ENCODE data around the gene THBS1. TPM values are rescaled to one million over a fixed set of nuclear protein-coding genes. Genes with fewer than 3 reads are reported as not detected.

THBS1 gene
- total RNA-seq, 1 donor from 2014 or later, result 337 TPM

DNA sequence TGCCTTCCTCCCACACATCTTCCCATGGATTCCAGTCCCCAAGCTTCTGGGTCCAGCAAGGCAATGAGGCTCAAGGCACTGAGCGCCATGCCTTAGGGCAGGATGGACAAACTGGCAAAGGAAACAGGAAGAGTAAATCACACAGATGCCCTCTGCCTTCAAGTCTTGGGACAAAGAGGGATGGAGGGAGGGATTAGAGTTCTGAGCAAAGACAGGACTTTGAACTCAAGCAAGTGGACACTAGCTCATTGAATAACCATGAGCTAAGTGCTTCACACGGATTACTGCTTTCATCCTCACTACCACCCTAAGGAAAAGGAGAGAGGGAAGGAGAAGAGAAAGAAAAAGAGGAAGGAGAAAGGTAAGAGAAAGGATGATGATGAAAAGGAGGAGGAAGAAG, 7.6 kb upstream of the THBS1 start:
- no peak overlapping the region for H3K27ac Mint-ChIP-seq

DNA sequence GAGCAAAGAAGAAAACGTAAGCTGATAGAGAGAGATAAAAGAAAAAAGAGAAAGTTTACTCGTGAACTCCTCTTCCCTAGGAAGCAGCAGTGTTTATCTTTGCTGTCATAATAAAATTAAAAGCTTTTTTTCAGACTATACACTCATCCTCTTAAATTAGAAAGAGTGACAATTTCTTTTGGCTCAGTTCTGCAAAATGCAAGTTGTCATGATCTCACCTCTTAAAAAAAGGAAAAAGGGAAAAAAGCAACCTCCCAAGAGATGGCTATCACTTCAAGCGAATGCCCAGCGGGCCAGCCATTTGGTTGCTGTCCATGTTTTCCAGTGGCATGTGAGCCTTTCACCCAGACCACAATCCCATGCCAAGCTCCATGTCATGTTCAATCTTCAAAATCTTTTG, 7.0 kb upstream of the THBS1 start:
- H3K4me3 Mint-ChIP-seq, result no peak overlapping the region

More for the DNA sequence above, 7.6 kb upstream of the THBS1 start:
- DNase-seq (ENCODE audit: low spot score in 2 of 2, unreplicated experiment in 2 of 2), result no peak
- H3K4me3 Mint-ChIP-seq, result no peak overlapping the region
- H3K4me1 Mint-ChIP-seq, result peaks cover 18% of the 10 kb centered on the region
- H3K9me3 Mint-ChIP-seq, result no peaks in the 10 kb centered on the region
- no peaks in the 10 kb centered on the region for H3K27me3 Mint-ChIP-seq (ENCODE audit: low read depth)
- TF ChIP-seq, protein P1, sequence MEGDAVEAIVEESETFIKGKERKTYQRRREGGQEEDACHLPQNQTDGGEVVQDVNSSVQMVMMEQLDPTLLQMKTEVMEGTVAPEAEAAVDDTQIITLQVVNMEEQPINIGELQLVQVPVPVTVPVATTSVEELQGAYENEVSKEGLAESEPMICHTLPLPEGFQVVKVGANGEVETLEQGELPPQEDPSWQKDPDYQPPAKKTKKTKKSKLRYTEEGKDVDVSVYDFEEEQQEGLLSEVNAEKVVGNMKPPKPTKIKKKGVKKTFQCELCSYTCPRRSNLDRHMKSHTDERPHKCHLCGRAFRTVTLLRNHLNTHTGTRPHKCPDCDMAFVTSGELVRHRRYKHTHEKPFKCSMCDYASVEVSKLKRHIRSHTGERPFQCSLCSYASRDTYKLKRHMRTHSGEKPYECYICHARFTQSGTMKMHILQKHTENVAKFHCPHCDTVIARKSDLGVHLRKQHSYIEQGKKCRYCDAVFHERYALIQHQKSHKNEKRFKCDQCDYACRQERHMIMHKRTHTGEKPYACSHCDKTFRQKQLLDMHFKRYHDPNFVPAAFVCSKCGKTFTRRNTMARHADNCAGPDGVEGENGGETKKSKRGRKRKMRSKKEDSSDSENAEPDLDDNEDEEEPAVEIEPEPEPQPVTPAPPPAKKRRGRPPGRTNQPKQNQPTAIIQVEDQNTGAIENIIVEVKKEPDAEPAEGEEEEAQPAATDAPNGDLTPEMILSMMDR (IDR thresholded peaks at IDR 0.05; ENCODE audit: unreplicated experiment), result no peak
- no peaks in the 10 kb centered on the region for H3K36me3 Mint-ChIP-seq

DNA sequence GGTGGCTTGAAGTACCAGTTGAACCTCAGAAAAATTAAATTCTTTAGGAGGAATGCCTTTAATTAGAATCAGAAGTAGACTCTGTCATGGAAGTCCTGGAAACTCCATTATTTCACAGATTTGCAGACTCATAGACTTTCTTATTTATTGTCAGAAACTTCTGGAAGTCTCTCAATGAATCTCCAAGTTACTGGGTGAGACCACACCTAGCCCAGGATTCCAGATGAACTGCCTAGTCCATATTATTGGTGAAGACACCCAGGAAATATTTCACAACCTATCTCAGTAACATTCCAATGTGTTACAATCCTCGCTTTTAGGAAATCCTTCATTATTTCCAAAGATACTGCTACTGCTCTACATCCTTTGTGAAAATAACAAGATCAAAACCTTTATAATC, 6.5 kb upstream of the THBS1 start:
- Mint-ChIP-seq H3K36me3 (no peaks in the 10 kb centered on the region), H3K9me3 (no peaks in the 10 kb centered on the region), H3K4me1 (peaks cover 29% of the 10 kb centered on the region), H3K27me3 (ENCODE audit: low read depth) (no peaks in the 10 kb centered on the region), H3K4me3 (no peak overlapping the region), H3K27ac (no peak overlapping the region)
- DNase-seq (ENCODE audit: low spot score in 2 of 2, unreplicated experiment in 2 of 2), result no peak
- TF ChIP-seq, protein P1 (IDR thresholded peaks at IDR 0.05; ENCODE audit: unreplicated experiment), result no peak

More for the DNA sequence above, 7.0 kb upstream of the THBS1 start:
- DNase-seq (ENCODE audit: low spot score in 2 of 2, unreplicated experiment in 2 of 2), result no peak
- no peaks in the 10 kb centered on the region for H3K9me3 Mint-ChIP-seq
- H3K36me3 Mint-ChIP-seq, result no peaks in the 10 kb centered on the region
- H3K27ac Mint-ChIP-seq, result peak overlapping the region; percentile 47
- H3K4me1 Mint-ChIP-seq, result peaks cover 23% of the 10 kb centered on the region
- H3K27me3 Mint-ChIP-seq (ENCODE audit: low read depth), result no peaks in the 10 kb centered on the region
- TF ChIP-seq, protein P1 (IDR thresholded peaks at IDR 0.05; ENCODE audit: unreplicated experiment), result no peak

DNA sequence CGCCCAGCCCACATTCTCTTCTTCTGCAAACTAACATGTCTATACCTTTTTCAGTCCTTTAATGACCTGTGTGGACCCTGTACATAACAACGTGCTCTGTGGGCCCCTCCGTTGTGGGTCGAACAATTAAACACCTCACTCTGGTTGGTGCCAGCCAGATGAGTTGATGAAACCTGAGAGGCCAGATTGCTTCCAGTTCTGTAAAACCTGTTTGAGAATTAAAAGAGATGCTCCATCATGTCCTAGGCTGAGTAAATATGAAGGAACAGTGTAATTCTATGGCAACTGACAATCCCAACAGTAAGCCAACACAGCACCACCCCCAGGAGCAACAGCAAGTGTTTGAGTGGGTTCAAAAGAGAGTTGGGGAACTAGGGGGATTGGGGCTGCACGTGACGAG, 5.7 kb upstream of the THBS1 start:
- Mint-ChIP-seq H3K4me1 (peaks cover 33% of the 10 kb centered on the region), H3K4me3 (no peak overlapping the region), H3K9me3 (no peaks in the 10 kb centered on the region), H3K27me3 (ENCODE audit: low read depth) (no peaks in the 10 kb centered on the region), H3K27ac (no peak overlapping the region), H3K36me3 (no peaks in the 10 kb centered on the region)
- TF ChIP-seq, protein P1 (IDR thresholded peaks at IDR 0.05; ENCODE audit: unreplicated experiment), result no peak
- no peak for DNase-seq (ENCODE audit: low spot score in 2 of 2, unreplicated experiment in 2 of 2)

DNA sequence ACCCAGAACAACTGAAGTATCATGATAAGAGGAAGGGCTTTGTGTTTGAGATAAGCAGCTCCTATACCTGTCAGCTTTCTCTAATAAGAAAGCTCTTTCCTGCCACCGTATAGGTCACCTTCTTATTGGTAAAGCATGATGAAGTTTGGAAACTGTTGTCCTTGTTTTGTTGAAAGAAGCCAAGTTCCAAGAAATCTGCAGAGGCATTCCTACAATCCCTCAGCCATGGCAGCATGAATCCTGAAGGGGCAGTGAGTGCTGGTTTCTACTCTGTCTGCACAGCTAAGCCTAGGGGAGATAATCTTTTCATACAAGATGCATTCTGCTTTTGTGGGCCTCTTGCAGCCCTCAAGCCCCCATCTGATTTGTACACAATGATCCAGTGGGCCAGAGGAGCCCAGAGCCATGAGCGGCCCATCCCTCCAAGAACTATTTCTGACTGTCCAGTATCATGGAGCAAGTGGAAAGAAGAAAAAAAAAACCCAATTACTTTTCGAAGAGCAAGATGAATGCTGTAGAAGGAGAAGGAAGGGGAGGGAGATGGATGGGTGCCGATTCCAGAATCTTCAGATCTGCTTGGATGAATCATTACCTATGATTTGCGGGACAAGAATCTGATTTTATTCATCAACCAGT, 1.9 kb upstream of the THBS1 start:
- Mint-ChIP-seq H3K4me1 (peaks cover 50% of the 10 kb centered on the region), H3K27me3 (ENCODE audit: low read depth) (no peaks in the 10 kb centered on the region), H3K4me3 (peak overlapping the region; percentile 81), H3K9me3 (no peaks in the 10 kb centered on the region), H3K36me3 (peaks cover 5% of the 10 kb centered on the region), H3K27ac (peak overlapping the region; percentile 99)
- no peak for DNase-seq (ENCODE audit: low spot score in 2 of 2, unreplicated experiment in 2 of 2)
- TF ChIP-seq, protein P1 (IDR thresholded peaks at IDR 0.05; ENCODE audit: unreplicated experiment), result no peak
